SK-N-SH treated with all-trans-retinoic acid at 6 μM for 48 hours (cell line): Measurements from ENCODE around the gene MAML2.

Experiments
- CSDC2 ChIP-seq: fragments of 250-450 bp; sonication (Bioruptor Pico); IDR thresholded peaks from 2 replicates; pipeline ENCODE4 v1.5.0; 2020; ENCODE audit warnings: mild to moderate bottlenecking, moderate library complexity
- CSRNP3 ChIP-seq: fragments of 250-450 bp; sonication (Bioruptor Pico); IDR thresholded peaks from 2 replicates; pipeline ENCODE4 v1.5.1; 2021; ENCODE audit warnings: mild to moderate bottlenecking, moderate library complexity
- PATZ1 ChIP-seq: fragments of 250-450 bp; sonication (Bioruptor Pico); IDR thresholded peaks from 2 replicates; pipeline ENCODE4 v1.8.0; 2020; ENCODE audit warnings: mild to moderate bottlenecking, moderate library complexity, borderline replicate concordance
- TOX ChIP-seq: fragments of 250-450 bp; sonication (Bioruptor Pico); IDR thresholded peaks from 2 replicates; pipeline ENCODE4 v1.8.0; 2021; ENCODE audit warnings: mild to moderate bottlenecking, moderate library complexity, borderline replicate concordance
- ZNF565 ChIP-seq: fragments of 450-650 bp; formaldehyde crosslinking; conservative IDR thresholded peaks from 2 replicates; pipeline ENCODE4 v1.5.0; 2020; ENCODE audit warnings: low read depth, mild to moderate bottlenecking, moderate library complexity

GRCh38 chr11:96145163-96145585, 197.8 kb downstream of the MAML2 start:
- no peak for TF ChIP-seq PATZ1 (CRISPR knock-in tag)
- TF ChIP-seq CSDC2 = no peak
- no peak for TF ChIP-seq TOX
- TF ChIP-seq ZNF565 = no peak
- no peak for TF ChIP-seq CSRNP3 (CRISPR knock-in tag)
